Tibial nerve (tissue), 4 donors: Measurements from ENCODE around the gene SLC36A2.

ENCODE experiments used
- CTCF ChIP-seq, 5 experiments: fragments of 200-600 bp in 3 of 5; fragments of 450-650 bp in 2 of 5; sonication (generic) in 3 of 5; IDR thresholded peaks; one replicate each; pipeline ENCODE4 v1.5.1; 2016 to 2019; ENCODE audit warnings: antibody characterized with exemption in 5 of 5, mild to moderate bottlenecking in 3 of 5, moderate library complexity in 2 of 5
- EP300 ChIP-seq, 2 donors: sonication (generic); formaldehyde crosslinking; IDR thresholded peaks; one replicate each; pipeline ENCODE4 v1.6.1; 2017; ENCODE audit warnings: antibody characterized with exemption in 2 of 2, mild to moderate bottlenecking in 1 of 2

GRCh38 chr5:151357792-151358191, 10.4 kb upstream of the SLC36A2 start:
- TF ChIP-seq CTCF (IDR thresholded peaks at IDR 0.05): no peak
- TF ChIP-seq EP300 (IDR thresholded peaks at IDR 0.05): no peak
